IPS DF 4.7 (cell line): ENCODE results near the gene RASSF8.

Experiments
- DNase-seq: peaks from one replicate; pipeline ENCODE4 v3.0.0-alpha.2; 2013; ENCODE audit warnings: low spot score; ENCODE audit errors: extremely low read depth

Gene RASSF8

GRCh38 chr12:26124446-26125399 is 166.2 kb downstream of the RASSF8 start, which contains the start of gene BHLHE41:
TSS of gene BHLHE41 (minus strand) at chr12:26125037. CDS start at chr12:26124779, 258 bp downstream.
- DNase-seq, result no peak

GRCh38 chr12:26125400-26126339 is 167.2 kb downstream of the RASSF8 start:
- DNase-seq, result no peak

- no peak for DNase-seq
These were observed 168.1 kb downstream of the RASSF8 start for GRCh38 chr12:26126340-26127284.

GRCh38 chr12:26127404-26127803 is 168.9 kb downstream of the RASSF8 start:
- DNase-seq, result no peak

GRCh38 chr12:26128168-26128567 is 169.7 kb downstream of the RASSF8 start:
- no peak for DNase-seq
